Ovary (tissue), 9 donors: ENCODE data around the gene ADCY5. TPM values are rescaled to one million over a fixed set of nuclear protein-coding genes. Genes with fewer than 3 reads are reported as not detected.

Experiments
- DNase-seq, 5 donors: peaks; one replicate each; pipeline ENCODE4 v3.0.0-alpha.2; 2019 to 2020
- H3K27ac ChIP-seq, 2 donors: fragments of 200-600 bp; one replicate each; pipeline versions ENCODE4 v1.5.1 to v1.8.0; 2019 to 2022
- H3K27me3 ChIP-seq: fragments of 200-600 bp; one replicate; pipeline ENCODE4 v1.8.0; 2022
- H3K36me3 ChIP-seq: fragments of 200-600 bp; sonication (generic); one replicate; pipeline ENCODE4 v1.5.1; 2019
- H3K4me1 ChIP-seq: one replicate; pipeline ENCODE4 v1.8.1; 2013; ENCODE audit warnings: mild to moderate bottlenecking, moderate library complexity; ENCODE audit not compliant: insufficient read depth
- H3K4me3 ChIP-seq: fragments of 200-600 bp; sonication (generic); one replicate; pipeline ENCODE4 v1.5.1; 2017
- H3K9me3 ChIP-seq, 2 donors: fragments of 200-600 bp in 1 of 2; sonication (generic) in 1 of 2; one replicate each; pipeline versions ENCODE4 v1.5.1 to v1.8.1; 2013 to 2019; ENCODE audit warnings: mild to moderate bottlenecking in 1 of 2, moderate library complexity in 1 of 2
- EP300 ChIP-seq: sonication (generic); formaldehyde crosslinking; IDR thresholded peaks from one replicate; pipeline ENCODE4 v1.6.1; 2017; ENCODE audit warnings: antibody characterized with exemption
- POLR2A ChIP-seq: fragments of 450-650 bp; IDR thresholded peaks from one replicate; pipeline ENCODE4 v1.6.1; 2017; ENCODE audit warnings: antibody characterized with exemption, mild to moderate bottlenecking, moderate library complexity
- WGBS, 3 donors: extraction: QIAGEN DNeasy Blood & Tissue Kit in 1 of 3; methylation state at CpG; one replicate each; pipeline versions ENCODE4 v1.1.5 to v1.1.7; 2013 to 2017; 5-methylcytosine and 5-hydroxymethylcytosine counted together
- intact Hi-C, 4 donors: fragments of 100-400 bp; cut with DNase I; formaldehyde crosslinking; loops; one replicate each; pipeline versions ENCODE4 v1.11.0 to v1.15.1; 2022 to 2023
- polyA plus RNA-seq, 2 donors: library from polyadenylated mRNA; stranded (reverse); fragments of 200-250 nt in 1 of 2; fragments of 350-450 nt in 1 of 2; fragmentation: Illumina TruSeq in 1 of 2; extraction: RNeasy Lipid Tissue Mini Kit (QIAGEN cat#74804) in 1 of 2; gene quantifications; one replicate each; pipeline ENCODE4 v1.2.3, GENCODE V29; 2013 to 2014
- total RNA-seq, 7 donors: library from RNA; depleted of rRNA in 2 of 7; stranded (reverse); fragments of >200 nt in 2 of 7; fragmentation: NEBNext Ultra II Directional in 3 of 7; extraction: Animal tissue kit (Norgen Biotek cat#: 25700) in 3 of 7; gene quantifications; one replicate each; pipeline versions ENCODE4 v1.1.0 to v1.2.4, GENCODE V29; 2016 to 2023
- TF ChIP-seq, protein P1 (sequence below), 3 donors: fragments of 450-650 bp in 2 of 3; fragments of 200-600 bp in 1 of 3; IDR thresholded peaks; one replicate each; pipeline versions ENCODE4 v1.5.1 to v1.8.0; 2016 to 2022; ENCODE audit warnings: antibody characterized with exemption in 3 of 3, mild to moderate bottlenecking in 1 of 3
- donor health status: DM: no; HTN: no; CAD: no; lungs with moderate emphysema.
- donor health status: DM: no; HTN: no; CAD: no.
- donor health status: Bipolar disorder and iron deficiency.
- donor health status: DM: yes; HTN: yes; CAD: no.
- donor health status: DM: no; HTN: no; CAD: no.
- donor health status: DM: yes; HTN: yes; CAD: no.

The ADCY5 gene
- total and polyA plus RNA-seq, 9 donors = 5.3 to 36.2 (median 20.3) TPM

DNA sequence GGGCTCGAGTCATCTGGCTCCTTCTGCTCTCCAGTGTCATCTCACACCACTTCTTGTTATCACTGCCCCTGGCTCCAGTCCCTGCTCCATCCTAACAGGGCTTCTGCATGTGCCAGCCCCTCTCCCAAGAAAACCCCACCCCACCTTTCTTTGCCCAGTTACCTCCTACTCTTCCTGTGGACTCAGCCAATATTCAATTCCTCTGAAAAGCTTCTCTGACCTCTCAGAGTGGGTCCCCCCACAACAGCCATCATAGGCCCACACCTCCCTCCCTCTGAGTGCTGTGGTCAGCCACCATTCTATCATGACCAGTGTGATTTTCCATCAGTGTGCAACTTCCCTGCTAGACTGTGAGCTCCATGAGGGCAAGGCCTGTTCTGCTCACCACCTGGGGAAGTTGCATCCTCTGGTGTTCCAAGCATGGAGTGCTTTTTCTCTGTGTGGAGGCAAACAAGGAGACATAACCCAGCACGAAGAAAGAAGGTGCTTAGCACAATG is 71.6 kb downstream of the ADCY5 start:
- peaks cover 27% of the 10 kb centered on the region for H3K4me1 ChIP-seq
- intact Hi-C loops = no loop called here
- TF ChIP-seq EP300 (no peak), POLR2A (no peak)
- TF ChIP-seq, protein P1, sequence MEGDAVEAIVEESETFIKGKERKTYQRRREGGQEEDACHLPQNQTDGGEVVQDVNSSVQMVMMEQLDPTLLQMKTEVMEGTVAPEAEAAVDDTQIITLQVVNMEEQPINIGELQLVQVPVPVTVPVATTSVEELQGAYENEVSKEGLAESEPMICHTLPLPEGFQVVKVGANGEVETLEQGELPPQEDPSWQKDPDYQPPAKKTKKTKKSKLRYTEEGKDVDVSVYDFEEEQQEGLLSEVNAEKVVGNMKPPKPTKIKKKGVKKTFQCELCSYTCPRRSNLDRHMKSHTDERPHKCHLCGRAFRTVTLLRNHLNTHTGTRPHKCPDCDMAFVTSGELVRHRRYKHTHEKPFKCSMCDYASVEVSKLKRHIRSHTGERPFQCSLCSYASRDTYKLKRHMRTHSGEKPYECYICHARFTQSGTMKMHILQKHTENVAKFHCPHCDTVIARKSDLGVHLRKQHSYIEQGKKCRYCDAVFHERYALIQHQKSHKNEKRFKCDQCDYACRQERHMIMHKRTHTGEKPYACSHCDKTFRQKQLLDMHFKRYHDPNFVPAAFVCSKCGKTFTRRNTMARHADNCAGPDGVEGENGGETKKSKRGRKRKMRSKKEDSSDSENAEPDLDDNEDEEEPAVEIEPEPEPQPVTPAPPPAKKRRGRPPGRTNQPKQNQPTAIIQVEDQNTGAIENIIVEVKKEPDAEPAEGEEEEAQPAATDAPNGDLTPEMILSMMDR (IDR thresholded peaks at IDR 0.05) = no peak
- H3K36me3 ChIP-seq = no peaks in the 10 kb centered on the region
- H3K4me3 ChIP-seq = no peak overlapping the region
- WGBS, 3 donors = 47 to 53% (median 48%) methylated on average over 2 of the region's 2 CpGs
- no peaks in the 10 kb centered on the region for H3K9me3 ChIP-seq
- DNase-seq = no peak
- no peak overlapping the region for H3K27ac ChIP-seq
- no peaks in the 10 kb centered on the region for H3K27me3 ChIP-seq

DNA sequence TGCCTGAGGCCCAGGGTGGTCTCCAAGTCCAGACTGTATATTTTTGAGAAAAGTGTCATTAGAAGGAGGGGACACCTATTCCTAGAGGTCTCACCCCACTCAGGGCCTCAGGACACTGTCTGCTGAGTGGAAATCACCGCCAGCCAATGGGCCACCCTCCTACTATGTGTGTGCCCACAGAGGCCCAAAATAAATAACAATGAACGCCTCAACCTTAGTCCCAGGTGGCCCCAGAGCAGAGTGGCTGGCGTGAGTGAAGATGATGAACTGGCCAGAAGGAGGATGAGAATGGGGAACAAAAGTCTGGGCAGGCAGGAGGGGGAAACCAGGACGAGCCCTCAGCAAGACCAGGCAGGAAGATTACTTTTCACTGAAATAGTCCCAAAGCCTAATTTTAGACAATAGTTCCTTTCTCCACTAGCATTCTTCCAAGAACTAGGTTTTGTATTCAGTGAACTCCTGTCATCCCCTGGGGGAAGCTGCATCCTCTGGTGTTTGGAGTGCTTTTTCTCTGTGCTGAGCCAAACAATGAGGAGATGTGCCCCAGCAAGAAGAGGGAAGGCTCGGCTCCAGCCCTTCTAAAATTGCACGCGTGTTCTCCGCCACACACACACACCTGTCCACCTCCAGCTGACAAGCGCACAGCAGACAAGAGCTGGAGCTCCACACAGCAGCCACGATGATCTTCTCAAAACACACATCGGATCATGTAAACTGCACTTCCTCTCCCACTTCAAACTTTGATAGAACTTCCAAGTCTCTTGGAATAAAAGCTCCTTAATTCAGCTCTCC is 72.2 kb downstream of the ADCY5 start:
- peaks cover 27% of the 10 kb centered on the region for H3K4me1 ChIP-seq
- H3K27me3 ChIP-seq = no peaks in the 10 kb centered on the region
- TF ChIP-seq, protein P1 (IDR thresholded peaks at IDR 0.05) = no peak
- TF ChIP-seq EP300 (no peak), POLR2A (no peak)
- intact Hi-C loops = no loop called here
- peak in 1 of 5 donors; percentile 31 for DNase-seq
- no peaks in the 10 kb centered on the region for H3K36me3 ChIP-seq
- H3K4me3 ChIP-seq = no peak overlapping the region
- no peak overlapping the region for H3K27ac ChIP-seq
- H3K9me3 ChIP-seq = no peaks in the 10 kb centered on the region
- WGBS, 3 donors = 53 to 61% (median 58%) methylated on average over 11 of the region's 11 CpGs

DNA sequence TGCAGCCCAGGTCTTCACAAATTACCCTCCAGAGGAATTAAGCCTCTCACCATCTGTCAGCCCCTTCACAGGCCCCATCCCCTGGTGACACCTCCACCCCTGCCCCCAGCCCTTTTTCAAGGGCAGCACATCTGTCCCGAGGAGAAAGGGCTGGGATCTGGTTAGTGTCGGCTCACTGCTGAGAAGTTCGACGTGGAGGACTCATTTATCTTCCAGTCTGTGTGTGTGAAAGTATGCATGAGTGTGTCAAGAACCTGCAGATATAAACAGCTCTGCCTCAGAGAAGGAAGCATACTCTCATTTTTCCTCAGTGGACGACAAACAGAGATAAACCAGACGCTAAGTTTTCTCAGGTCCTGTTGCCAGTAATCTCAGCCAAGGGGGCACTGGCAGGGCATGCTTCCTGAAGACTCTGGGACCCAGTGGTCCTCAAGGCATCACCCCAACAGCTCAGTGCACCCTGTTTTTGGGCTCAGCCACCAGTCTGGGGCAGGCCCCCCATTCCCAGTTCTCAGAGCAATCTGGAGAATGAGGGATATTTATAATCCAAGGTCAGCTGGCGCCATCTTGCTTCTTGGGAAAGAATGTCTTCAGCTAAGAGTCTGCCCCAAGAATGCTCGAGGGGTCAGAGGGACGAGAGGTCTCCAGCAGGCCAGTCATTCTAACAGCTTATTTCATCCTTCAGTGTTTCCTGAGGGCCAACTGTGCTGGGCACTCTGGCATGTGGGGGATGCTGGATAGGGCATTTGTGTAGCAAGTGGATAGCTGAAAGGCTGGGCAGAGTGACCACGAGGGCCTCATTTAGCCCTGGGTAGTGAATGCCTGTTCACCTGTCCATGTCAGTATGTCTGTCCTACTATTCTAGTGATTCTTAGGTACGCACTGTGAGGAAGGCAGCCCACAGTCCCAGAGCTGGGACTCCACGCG is 73.6 kb downstream of the ADCY5 start:
- Histone ChIP-seq H3K9me3 (no peaks in the 10 kb centered on the region), H3K27ac (no peak overlapping the region), H3K4me1 (peaks cover 30% of the 10 kb centered on the region), H3K36me3 (no peaks in the 10 kb centered on the region), H3K4me3 (no peak overlapping the region), H3K27me3 (no peaks in the 10 kb centered on the region)
- peak in 1 of 5 donors; percentile 29 for DNase-seq
- intact Hi-C loops = no loop called here
- TF ChIP-seq EP300 (no peak), POLR2A (no peak)
- TF ChIP-seq, protein P1 (IDR thresholded peaks at IDR 0.05) = no peak
- 50 to 64% (median 56%) methylated on average over 13 of the region's 13 CpGs for WGBS, 3 donors

DNA sequence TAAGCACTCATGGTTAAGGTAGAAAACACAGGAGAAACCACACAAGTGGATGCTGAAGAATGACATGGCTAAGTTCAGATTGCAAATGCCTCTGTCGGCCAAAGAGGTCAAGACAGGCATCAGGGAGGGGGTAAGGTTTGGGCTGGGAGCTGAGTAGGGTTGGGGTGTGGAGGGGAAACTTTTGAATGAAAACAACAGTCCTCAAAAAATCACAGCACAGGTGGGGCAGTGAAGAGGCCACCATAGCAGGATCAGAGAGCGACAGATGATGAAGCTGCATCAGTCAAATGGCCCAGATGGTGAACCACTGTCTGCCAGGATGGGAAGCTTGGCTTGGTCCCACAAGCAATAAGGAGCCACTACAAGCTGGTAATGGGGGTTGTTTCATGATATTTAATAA is 74.9 kb downstream of the ADCY5 start:
- WGBS, 3 donors = 69 to 94% (median 74%) methylated on average over 2 of the region's 2 CpGs
- TF ChIP-seq EP300 (no peak), POLR2A (no peak)
- TF ChIP-seq, protein P1 (IDR thresholded peaks at IDR 0.05) = no peak
- Histone ChIP-seq H3K36me3 (no peaks in the 10 kb centered on the region), H3K4me3 (no peak overlapping the region), H3K27me3 (no peaks in the 10 kb centered on the region), H3K9me3 (no peaks in the 10 kb centered on the region), H3K27ac (no peak overlapping the region), H3K4me1 (peaks cover 30% of the 10 kb centered on the region)
- intact Hi-C loops = no loop called here
- no peak for DNase-seq
